Prostate gland (tissue), 2 donors: ENCODE results near the gene TYMP. TPM values are rescaled to one million over a fixed set of nuclear protein-coding genes. Genes with fewer than 3 reads are reported as not detected.

Experiments used
- DNase-seq: peaks from one replicate; pipeline ENCODE4 v3.0.0-alpha.2; 2019; ENCODE audit warnings: low spot score
- H3K27ac ChIP-seq, 2 donors: fragments of 200-600 bp; sonication (generic); 2 replicates each; pipeline ENCODE4 v1.5.1; 2017 to 2019
- H3K27me3 ChIP-seq: fragments of 200-600 bp; sonication (generic); replicated peaks from 2 replicates; pipeline ENCODE4 v1.5.1; 2019; ENCODE audit not compliant: insufficient read depth
- H3K36me3 ChIP-seq, 2 donors: fragments of 200-600 bp; sonication (generic); 1 replicate in 1 of 2; 2 replicates in 1 of 2; pipeline versions ENCODE4 v1.5.1 to v1.8.1; 2017 to 2019
- H3K4me1 ChIP-seq: fragments of 200-600 bp; sonication (generic); replicated peaks from 2 replicates; pipeline ENCODE4 v1.5.1; 2019
- H3K4me3 ChIP-seq, 2 donors: fragments of 200-600 bp; sonication (generic); 2 replicates each; pipeline ENCODE4 v1.5.1; 2017 to 2019
- H3K9me3 ChIP-seq: fragments of 200-600 bp; sonication (generic); 2 replicates; pipeline ENCODE4 v1.5.1; 2017
- CTCF ChIP-seq, 4 experiments: fragments of 200-600 bp in 2 of 4; fragments of 450-650 bp in 2 of 4; sonication (generic) in 2 of 4; IDR thresholded peaks; 1 replicate in 3 of 4; 2 replicates in 1 of 4; pipeline ENCODE4 v1.5.1; 2016 to 2019; ENCODE audit warnings: antibody characterized with exemption in 4 of 4, mild to moderate bottlenecking in 2 of 4, moderate library complexity in 2 of 4
- POLR2A ChIP-seq: fragments of 450-650 bp; IDR thresholded peaks from one replicate; pipeline ENCODE4 v1.6.1; 2016; ENCODE audit warnings: antibody characterized with exemption, mild to moderate bottlenecking
- POLR2AphosphoS5 ChIP-seq: sonication (generic); formaldehyde crosslinking; IDR thresholded peaks from one replicate; pipeline ENCODE4 v1.6.1; 2017; ENCODE audit warnings: antibody characterized with exemption
- WGBS: methylation state at CpG from one replicate; pipeline ENCODE4 v1.1.5; 2018; 5-methylcytosine and 5-hydroxymethylcytosine counted together
- intact Hi-C: fragments of 100-400 bp; cut with DNase I; formaldehyde crosslinking; loops from one replicate; pipeline ENCODE4 v1.14.2; 2022
- total RNA-seq, 2 donors: library from RNA; depleted of rRNA; stranded (reverse); fragments of >200 nt; gene quantifications; one replicate each; pipeline ENCODE4 v1.1.0, GENCODE V29; 2016

Gene TYMP
- total RNA-seq, 2 donors from 2014 or later, result 35.8 to 42.8 TPM

- no peaks in the 10 kb centered on the region for H3K9me3 ChIP-seq
- WGBS, result 96% methylated on average over 8 of the region's 8 CpGs
- peaks cover 0 to 8% of the 10 kb centered on the region in 2 donors for H3K36me3 ChIP-seq
- no peak for TF ChIP-seq POLR2AphosphoS5
- DNase-seq, result no peak
- no peak overlapping the region for H3K27ac ChIP-seq
- H3K4me1 ChIP-seq, result no peaks in the 10 kb centered on the region
- H3K4me3 ChIP-seq, result no peak overlapping the region
- intact Hi-C loops, result no loop called here
- no peaks in the 10 kb centered on the region for H3K27me3 ChIP-seq
These were observed 10.7 kb downstream of the TYMP start for GRCh38 chr22:50519151-50519550.

- no peak for DNase-seq
- Histone ChIP-seq H3K9me3 (no peaks in the 10 kb centered on the region), H3K4me1 (no peaks in the 10 kb centered on the region), H3K27me3 (no peaks in the 10 kb centered on the region), H3K27ac (no peak overlapping the region), H3K36me3 (peaks cover 0 to 8% of the 10 kb centered on the region in 2 donors), H3K4me3 (no peak overlapping the region)
- no peak for TF ChIP-seq POLR2AphosphoS5
- TF ChIP-seq CTCF (IDR thresholded peaks at IDR 0.05), result no peak
- TF ChIP-seq POLR2A, result no peak
- intact Hi-C loops, result no loop called here
- 88% methylated on average over 7 of the region's 7 CpGs for WGBS
These were observed 11.2 kb downstream of the TYMP start for GRCh38 chr22:50518606-50519005.

- Histone ChIP-seq H3K4me3 (no peak overlapping the region), H3K9me3 (no peaks in the 10 kb centered on the region), H3K4me1 (no peaks in the 10 kb centered on the region), H3K27ac (no peak overlapping the region), H3K36me3 (peaks cover 0 to 3% of the 10 kb centered on the region in 2 donors), H3K27me3 (no peaks in the 10 kb centered on the region)
- DNase-seq, result no peak
- intact Hi-C loops, result no loop called here
- no peak for TF ChIP-seq POLR2A
- TF ChIP-seq POLR2AphosphoS5, result no peak
- TF ChIP-seq CTCF (IDR thresholded peaks at IDR 0.05), result no peak
- 84% methylated on average over 17 of the region's 20 CpGs for WGBS
These were observed 12.1 kb downstream of the TYMP start for GRCh38 chr22:50517495-50518260.

GRCh38 chr22:50516891-50517290 lies 12.9 kb downstream of the TYMP start:
- peaks cover 0 to 3% of the 10 kb centered on the region in 2 donors for H3K36me3 ChIP-seq
- intact Hi-C loops, result no loop called here
- H3K27me3 ChIP-seq, result no peaks in the 10 kb centered on the region
- WGBS, result 76% methylated on average over 16 of the region's 16 CpGs
- no peak overlapping the region for H3K27ac ChIP-seq
- H3K9me3 ChIP-seq, result no peaks in the 10 kb centered on the region
- no peaks in the 10 kb centered on the region for H3K4me1 ChIP-seq
- H3K4me3 ChIP-seq, result no peak overlapping the region
- no peak for DNase-seq
- TF ChIP-seq CTCF (IDR thresholded peaks at IDR 0.05), result no peak
- TF ChIP-seq POLR2A, result no peak
- TF ChIP-seq POLR2AphosphoS5, result no peak

- Histone ChIP-seq H3K36me3 (peaks cover 0 to 3% of the 10 kb centered on the region in 2 donors), H3K27ac (no peak overlapping the region), H3K27me3 (no peaks in the 10 kb centered on the region), H3K4me1 (no peaks in the 10 kb centered on the region), H3K9me3 (no peaks in the 10 kb centered on the region), H3K4me3 (no peak overlapping the region)
- TF ChIP-seq CTCF (IDR thresholded peaks at IDR 0.05), result no peak
- TF ChIP-seq POLR2A, result no peak
- TF ChIP-seq POLR2AphosphoS5, result no peak
- no peak for DNase-seq
- WGBS, result 69% methylated on average over 8 of the region's 8 CpGs
- intact Hi-C loops, result no loop called here
These were observed 13.7 kb downstream of the TYMP start for GRCh38 chr22:50516068-50516467.
